HUES48 (cell line): ENCODE results near the gene TRIM33.
A peak's percentile ranks its signal among the peaks of the same experiment; 100 is the strongest.
"Not testable (repeated sequence)": the region's sequence is repeated elsewhere in the genome, so short reads cannot be mapped to it uniquely, and the experiment has no call there.

Experiments
- H3K27ac ChIP-seq: one replicate; pipeline ENCODE4 v1.7.0; 2013; ENCODE audit warnings: low read depth, low read length, inconsistent platforms
- H3K27me3 ChIP-seq: 2 replicates; pipeline ENCODE4 v1.6.1; 2013; ENCODE audit warnings: mild to moderate bottlenecking, low read length; ENCODE audit not compliant: control insufficient read depth, insufficient read depth
- H3K36me3 ChIP-seq: 2 replicates; pipeline ENCODE4 v1.6.1; 2013; ENCODE audit warnings: low read length; ENCODE audit not compliant: control insufficient read depth, insufficient read depth
- H3K4me1 ChIP-seq: 2 replicates; pipeline ENCODE4 v1.6.1; 2013; ENCODE audit warnings: mild to moderate bottlenecking, low read length; ENCODE audit not compliant: control insufficient read depth, insufficient read depth
- H3K4me3 ChIP-seq: 2 replicates; pipeline ENCODE4 v1.5.1; 2013; ENCODE audit warnings: mild to moderate bottlenecking, low read depth, low read length
- H3K9ac ChIP-seq: 2 replicates; pipeline ENCODE4 v1.6.1; 2013; ENCODE audit warnings: mild to moderate bottlenecking, low read depth, low read length, moderate library complexity
- H3K9me3 ChIP-seq: 2 replicates; pipeline ENCODE4 v1.6.1; 2013; ENCODE audit warnings: low read length; ENCODE audit not compliant: control insufficient read depth, insufficient read depth

The TRIM33 gene

DNA sequence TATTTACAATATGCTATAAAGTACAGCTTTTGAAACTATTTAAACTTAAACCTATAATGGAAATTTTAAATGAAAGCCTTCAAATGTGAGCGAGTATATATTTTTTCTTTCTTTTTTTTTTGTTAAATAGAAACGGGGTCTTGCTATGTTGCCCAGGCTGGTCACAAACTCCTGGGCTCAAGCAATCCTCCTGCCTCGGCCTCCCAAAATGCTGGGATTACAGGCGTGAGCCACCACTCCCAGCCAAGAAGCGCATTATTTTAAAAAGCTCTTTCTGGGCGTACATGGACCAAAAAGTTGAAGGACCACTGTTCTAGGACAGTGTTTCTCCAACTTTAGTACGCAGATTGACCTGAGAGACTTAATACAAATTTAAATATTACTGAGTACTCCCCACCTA, 87.5 kb downstream of the TRIM33 start:
- Histone ChIP-seq H3K4me3 (no peak overlapping the region), H3K9me3 (no peaks in the 10 kb centered on the region), H3K9ac (no peak overlapping the region), H3K27me3 (no peaks in the 10 kb centered on the region), H3K36me3 (peaks cover 94% of the 10 kb centered on the region), H3K4me1 (no peaks in the 10 kb centered on the region), H3K27ac (no peak overlapping the region)

DNA sequence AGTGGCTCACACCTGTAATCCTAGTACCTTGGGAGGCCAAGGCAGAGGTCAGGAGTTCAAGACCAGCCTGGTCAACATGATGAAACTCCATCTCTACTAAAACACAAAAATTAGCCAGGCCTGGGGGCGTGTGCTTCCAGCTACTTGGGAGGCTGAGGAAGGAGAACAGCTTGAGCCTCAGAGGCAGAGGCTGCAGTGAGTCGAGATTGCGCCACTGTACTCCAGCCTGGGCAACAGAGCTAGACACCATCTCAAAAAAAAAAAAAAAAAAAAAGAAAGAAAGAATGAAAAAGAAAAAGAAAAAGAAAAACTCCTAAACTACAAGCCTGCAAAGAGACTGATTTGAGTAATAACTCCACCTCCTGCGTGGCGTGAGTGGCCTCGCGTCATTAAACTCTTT, 92.1 kb downstream of the TRIM33 start:
- H3K36me3 ChIP-seq: peaks cover 89% of the 10 kb centered on the region
- not testable (repeated sequence) for H3K4me3 ChIP-seq, H3K27me3 ChIP-seq, H3K27ac ChIP-seq, H3K4me1 ChIP-seq, H3K9me3 ChIP-seq, H3K9ac ChIP-seq

DNA sequence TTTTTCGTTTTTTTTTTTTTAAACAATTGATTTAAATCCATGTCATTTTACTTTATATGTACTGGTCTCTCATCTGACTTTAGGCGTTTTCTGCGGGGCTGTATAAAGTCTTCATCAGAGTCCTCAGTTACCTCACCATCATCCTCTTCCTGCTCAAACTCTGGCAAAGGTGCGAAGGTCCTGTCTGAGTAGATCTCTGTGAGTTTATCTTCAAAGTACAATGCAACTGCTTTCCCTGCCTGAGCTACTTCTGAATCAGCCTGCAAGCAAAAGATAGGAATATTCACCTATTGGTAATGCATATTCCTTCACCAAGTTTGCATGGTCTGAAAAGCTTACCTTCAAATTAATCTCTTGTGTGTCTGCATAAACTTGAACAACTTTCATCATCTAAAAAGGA, 113.4 kb downstream of the TRIM33 start:
- no peak overlapping the region for H3K4me3 ChIP-seq
- no peaks in the 10 kb centered on the region for H3K27me3 ChIP-seq
- H3K4me1 ChIP-seq: no peaks in the 10 kb centered on the region
- H3K9me3 ChIP-seq: no peaks in the 10 kb centered on the region
- no peak overlapping the region for H3K27ac ChIP-seq
- H3K36me3 ChIP-seq: peaks cover 82% of the 10 kb centered on the region
- no peak overlapping the region for H3K9ac ChIP-seq

DNA sequence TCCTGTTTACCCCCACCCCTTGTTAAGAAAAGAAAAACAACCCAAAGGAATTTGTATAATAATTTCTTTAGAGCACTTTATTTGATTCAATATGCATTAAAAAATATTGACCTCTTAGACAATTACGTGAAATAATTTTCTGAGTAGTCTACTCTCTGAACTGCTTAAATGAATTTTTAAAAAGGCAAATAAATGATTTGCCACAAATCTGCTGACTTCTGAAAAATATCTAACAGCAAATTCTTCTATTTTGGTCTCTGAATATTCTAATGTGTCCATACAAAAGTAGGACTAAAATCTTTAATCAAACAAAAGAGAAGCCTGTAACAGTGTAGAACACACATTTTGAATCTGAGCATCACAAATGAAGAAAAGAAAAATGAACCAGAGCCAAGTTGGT, 115.1 kb downstream of the TRIM33 start:
- no peaks in the 10 kb centered on the region for H3K4me1 ChIP-seq
- no peak overlapping the region for H3K27ac ChIP-seq
- no peaks in the 10 kb centered on the region for H3K9me3 ChIP-seq
- H3K27me3 ChIP-seq: no peaks in the 10 kb centered on the region
- no peak overlapping the region for H3K4me3 ChIP-seq
- peaks cover 75% of the 10 kb centered on the region for H3K36me3 ChIP-seq
- no peak overlapping the region for H3K9ac ChIP-seq

DNA sequence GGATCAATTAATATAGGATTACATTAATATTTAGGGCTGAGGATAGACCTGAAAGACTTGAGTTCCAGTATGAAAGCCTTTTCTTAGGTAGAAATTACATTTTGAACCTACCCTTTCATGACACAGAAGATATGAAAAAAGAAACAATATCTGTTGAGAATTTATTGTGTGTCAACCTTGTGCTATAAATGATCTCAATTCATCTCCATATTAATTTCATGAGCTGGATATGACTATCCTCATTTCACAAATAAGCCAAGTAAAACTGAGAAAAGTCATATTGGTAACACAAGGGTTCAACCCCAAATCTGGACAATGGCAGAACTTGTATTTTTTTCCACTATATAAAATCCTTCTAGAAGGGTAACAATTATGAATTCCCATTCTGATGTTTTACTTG, 120.0 kb downstream of the TRIM33 start:
- no peak overlapping the region for H3K27ac ChIP-seq
- H3K4me3 ChIP-seq: no peak overlapping the region
- H3K9ac ChIP-seq: no peak overlapping the region
- 0 out of 2 replicates have a peak, but pooled peaks cover 6% of the 10 kb centered on the region for H3K4me1 ChIP-seq
- H3K27me3 ChIP-seq: no peaks in the 10 kb centered on the region
- H3K9me3 ChIP-seq: no peaks in the 10 kb centered on the region
- peaks cover 33% of the 10 kb centered on the region for H3K36me3 ChIP-seq

DNA sequence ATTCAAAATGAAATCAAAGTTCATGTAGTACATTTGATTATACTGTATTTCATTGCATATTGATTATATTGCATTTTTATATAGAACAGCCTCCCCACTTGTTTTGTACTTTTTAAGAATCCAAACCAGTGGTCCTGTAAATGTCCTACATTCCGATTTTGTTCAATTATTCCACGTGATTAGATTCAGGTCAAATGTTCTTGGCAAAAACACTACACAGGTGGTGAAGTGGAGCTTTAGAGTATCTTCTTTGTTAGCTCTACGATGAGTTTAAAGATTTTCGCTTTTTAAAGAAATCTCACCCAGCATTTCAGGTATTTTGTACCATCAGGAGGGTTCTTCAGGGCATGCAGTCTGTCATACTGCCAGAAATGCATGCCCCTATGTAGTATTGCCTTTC, 120.6 kb downstream of the TRIM33 start:
- Histone ChIP-seq H3K9ac (no peak overlapping the region), H3K36me3 (peaks cover 31% of the 10 kb centered on the region), H3K9me3 (no peaks in the 10 kb centered on the region)

DNA sequence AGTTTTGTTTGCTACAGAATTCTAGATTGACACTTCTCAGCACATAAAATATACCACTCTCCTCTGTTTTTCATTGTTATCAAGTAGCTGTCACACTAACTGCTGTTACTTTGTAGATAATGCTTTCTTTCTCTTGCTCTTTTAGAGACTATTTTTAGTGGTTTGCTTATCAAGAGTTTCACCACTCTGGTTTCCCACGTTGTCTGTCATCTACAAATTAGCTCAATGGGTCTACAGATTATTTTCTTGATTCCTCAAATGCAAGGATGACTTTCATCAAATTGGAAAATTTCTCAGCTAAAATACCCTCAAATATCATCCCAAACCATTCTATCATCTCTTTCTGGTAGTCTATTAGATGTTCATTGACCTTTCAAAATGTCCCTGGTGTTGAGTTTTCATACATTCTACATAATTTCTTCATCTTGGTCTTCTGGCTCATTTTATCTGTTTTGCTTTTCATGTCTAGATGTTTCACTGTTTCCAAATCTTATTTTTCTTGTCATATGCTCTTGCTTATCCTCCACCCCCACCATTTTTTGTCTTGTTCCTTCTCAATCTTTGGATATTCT, 122.5 kb downstream of the TRIM33 start:
- Histone ChIP-seq H3K4me3 (no peak overlapping the region), H3K9ac (no peak overlapping the region), H3K36me3 (peaks cover 20% of the 10 kb centered on the region; the same call in 1 of the 2 replicates), H3K9me3 (no peaks in the 10 kb centered on the region), H3K27ac (no peak overlapping the region), H3K4me1 (0 out of 2 replicates have a peak, but pooled peaks cover 6% of the 10 kb centered on the region), H3K27me3 (no peaks in the 10 kb centered on the region)

More for the DNA sequence above, 120.6 kb downstream of the TRIM33 start:
- Histone ChIP-seq H3K27me3 (no peaks in the 10 kb centered on the region), H3K27ac (no peak overlapping the region), H3K4me1 (0 out of 2 replicates have a peak, but pooled peaks cover 6% of the 10 kb centered on the region), H3K4me3 (no peak overlapping the region)

DNA sequence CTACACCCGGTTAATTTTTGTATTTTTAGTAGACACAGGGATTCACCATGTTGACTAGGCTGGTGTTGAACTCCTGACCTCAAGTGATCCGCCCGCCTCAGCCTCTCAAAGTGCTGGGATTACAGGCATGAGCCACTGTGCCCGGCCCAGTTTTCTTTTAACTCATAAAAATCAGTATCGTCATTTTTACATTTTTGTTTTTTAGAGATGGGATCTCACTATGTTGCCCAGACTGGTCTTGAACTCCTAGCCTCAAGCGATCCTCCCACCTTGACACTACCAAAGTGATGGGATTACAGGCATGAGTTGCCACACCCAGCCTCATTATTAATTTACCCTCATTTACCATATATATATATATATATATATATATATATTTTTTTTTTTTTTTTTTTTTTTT, 123.4 kb downstream of the TRIM33 start:
- H3K4me3 ChIP-seq, H3K27me3 ChIP-seq, H3K4me1 ChIP-seq, H3K9me3 ChIP-seq, H3K9ac ChIP-seq, H3K27ac ChIP-seq: not testable (repeated sequence)
- peaks cover 12% of the 10 kb centered on the region; the same call in 1 of the 2 replicates for H3K36me3 ChIP-seq

DNA sequence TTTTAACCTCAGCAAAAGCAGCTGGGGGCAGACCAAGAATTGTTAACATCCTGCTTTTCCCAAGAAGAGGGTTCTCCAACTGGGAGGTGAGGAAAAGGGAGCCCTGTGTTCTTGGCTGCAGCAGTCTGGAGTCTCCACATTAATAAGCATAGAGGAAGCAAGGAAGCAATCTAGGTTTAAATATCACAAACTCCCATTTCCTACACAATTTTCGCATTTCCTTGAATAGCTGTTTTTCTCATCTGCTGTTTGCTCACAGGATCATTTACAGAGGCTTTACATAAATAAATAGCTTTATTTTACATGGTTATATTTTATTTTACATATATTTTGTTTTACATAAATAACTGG, 124.0 kb downstream of the TRIM33 start:
- Histone ChIP-seq H3K4me1 (0 out of 2 replicates have a peak, but pooled peaks cover 6% of the 10 kb centered on the region), H3K9ac (no peak overlapping the region), H3K36me3 (peaks cover 7% of the 10 kb centered on the region; the same call in 1 of the 2 replicates), H3K4me3 (no peak overlapping the region), H3K27ac (no peak overlapping the region), H3K27me3 (no peaks in the 10 kb centered on the region), H3K9me3 (no peaks in the 10 kb centered on the region)

DNA sequence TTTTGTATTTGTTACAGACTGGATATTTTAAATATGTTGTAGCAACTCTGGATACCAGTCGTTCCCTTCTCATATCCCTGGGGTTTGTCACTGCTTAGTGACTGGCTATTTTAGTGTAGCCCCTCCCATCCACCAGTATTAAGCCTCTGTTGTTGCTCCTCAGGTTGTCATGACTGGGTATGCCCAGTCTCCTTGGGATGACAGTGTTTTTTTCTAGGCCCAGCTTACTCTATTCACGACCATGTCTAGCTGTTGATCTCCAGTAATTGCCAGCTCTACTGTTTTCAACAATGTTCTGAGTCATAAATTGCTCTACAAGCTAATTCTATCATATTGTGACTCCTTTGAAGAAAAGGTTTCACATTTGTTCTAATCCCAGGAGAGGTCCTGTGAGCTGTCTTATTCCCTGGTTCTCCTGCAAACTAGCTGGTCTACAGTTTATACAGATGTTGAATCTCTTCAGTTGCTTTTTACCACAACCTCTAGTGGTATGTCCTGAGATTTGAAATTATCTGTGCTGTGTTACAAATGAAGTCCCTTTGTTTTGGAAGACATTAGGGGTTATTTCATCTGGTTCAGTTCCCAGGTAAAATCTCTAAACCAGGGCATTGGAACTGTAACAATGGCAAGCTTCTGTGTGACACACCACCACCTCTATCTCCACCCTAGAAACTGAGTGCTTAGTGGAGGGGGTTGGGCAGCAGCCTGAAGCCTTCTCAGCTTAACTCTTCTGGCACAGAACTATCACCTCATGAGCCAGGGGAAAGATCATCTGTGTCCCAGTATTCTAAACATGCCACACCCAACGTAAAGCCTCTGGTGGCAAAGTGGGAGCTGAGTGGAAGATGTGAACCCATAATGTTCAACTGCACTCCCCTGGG, 124.6 kb downstream of the TRIM33 start:
- H3K9me3 ChIP-seq: no peaks in the 10 kb centered on the region
- H3K27ac ChIP-seq: peak overlapping the region; percentile 14
- H3K36me3 ChIP-seq: peaks cover 7% of the 10 kb centered on the region; the same call in 1 of the 2 replicates
- no peak overlapping the region for H3K9ac ChIP-seq
- no peak overlapping the region for H3K4me3 ChIP-seq
- H3K27me3 ChIP-seq: no peaks in the 10 kb centered on the region
- H3K4me1 ChIP-seq: 0 out of 2 replicates have a peak, but pooled peaks cover 6% of the 10 kb centered on the region

DNA sequence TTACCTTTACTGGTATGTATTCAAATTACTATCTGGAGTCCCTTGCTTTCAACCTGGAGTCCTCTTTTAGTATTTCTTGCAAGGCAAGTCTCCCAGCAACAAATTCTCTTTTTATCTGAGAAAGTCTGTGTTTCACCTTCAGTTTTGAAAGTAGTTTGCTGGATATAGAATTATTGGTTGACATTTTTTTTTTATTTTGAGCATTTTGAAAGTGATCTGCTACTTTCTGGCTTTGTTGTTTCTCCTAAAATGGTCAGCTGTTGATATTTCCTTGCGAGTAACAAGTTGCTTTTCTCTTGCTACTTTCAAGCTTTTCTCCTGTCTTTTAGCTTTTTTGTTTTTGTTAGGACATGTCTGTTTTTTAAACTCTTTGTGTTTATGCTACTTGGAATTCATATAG, 126.1 kb downstream of the TRIM33 start:
- no peak overlapping the region for H3K4me3 ChIP-seq
- 0 out of 2 replicates have a peak, but pooled peaks cover 6% of the 10 kb centered on the region for H3K4me1 ChIP-seq
- no peaks in the 10 kb centered on the region for H3K9me3 ChIP-seq
- H3K9ac ChIP-seq: no peak overlapping the region
- H3K27me3 ChIP-seq: no peaks in the 10 kb centered on the region
- H3K36me3 ChIP-seq: no peaks in the 10 kb centered on the region
- no peak overlapping the region for H3K27ac ChIP-seq
